GM12875 (cell line): ENCODE data around the gene NOX4.

Experiments
- H3K4me3 ChIP-seq: one replicate; pipeline ENCODE4 v1.5.1; 2011; ENCODE audit warnings: low read depth, low read length, control low read depth
- TF ChIP-seq, protein P1 (sequence below): IDR thresholded peaks from 2 replicates; pipeline ENCODE4 v1.5.1; 2011; ENCODE audit warnings: low read depth, mild to moderate bottlenecking, control low read depth, inconsistent platforms, low read length, moderate library complexity, borderline replicate concordance; ENCODE audit not compliant: insufficient read depth

Gene NOX4

DNA sequence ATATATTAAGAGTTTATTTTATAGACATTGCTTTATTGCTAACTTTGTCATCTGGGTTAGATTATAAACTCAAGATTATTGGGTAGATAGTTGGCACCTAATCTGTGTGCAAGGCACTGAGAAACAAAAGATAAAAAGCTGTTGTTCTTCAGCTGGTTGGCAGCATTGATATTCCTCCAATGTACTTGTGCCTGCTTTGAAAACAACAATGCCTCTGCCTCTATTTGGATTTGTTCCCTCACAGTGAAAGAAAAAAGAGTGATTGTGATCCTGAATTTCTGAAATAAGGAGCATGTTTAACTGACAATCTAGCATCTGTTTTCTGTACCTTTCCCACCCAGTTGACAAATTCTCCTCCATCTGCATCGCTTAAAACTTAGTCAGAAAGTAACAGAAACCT lies 215.2 kb downstream of the NOX4 start:
- TF ChIP-seq, protein P1, sequence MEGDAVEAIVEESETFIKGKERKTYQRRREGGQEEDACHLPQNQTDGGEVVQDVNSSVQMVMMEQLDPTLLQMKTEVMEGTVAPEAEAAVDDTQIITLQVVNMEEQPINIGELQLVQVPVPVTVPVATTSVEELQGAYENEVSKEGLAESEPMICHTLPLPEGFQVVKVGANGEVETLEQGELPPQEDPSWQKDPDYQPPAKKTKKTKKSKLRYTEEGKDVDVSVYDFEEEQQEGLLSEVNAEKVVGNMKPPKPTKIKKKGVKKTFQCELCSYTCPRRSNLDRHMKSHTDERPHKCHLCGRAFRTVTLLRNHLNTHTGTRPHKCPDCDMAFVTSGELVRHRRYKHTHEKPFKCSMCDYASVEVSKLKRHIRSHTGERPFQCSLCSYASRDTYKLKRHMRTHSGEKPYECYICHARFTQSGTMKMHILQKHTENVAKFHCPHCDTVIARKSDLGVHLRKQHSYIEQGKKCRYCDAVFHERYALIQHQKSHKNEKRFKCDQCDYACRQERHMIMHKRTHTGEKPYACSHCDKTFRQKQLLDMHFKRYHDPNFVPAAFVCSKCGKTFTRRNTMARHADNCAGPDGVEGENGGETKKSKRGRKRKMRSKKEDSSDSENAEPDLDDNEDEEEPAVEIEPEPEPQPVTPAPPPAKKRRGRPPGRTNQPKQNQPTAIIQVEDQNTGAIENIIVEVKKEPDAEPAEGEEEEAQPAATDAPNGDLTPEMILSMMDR, result no peak
- no peak overlapping the region for H3K4me3 ChIP-seq
